Fibroblast of pulmonary artery (primary cell): ENCODE data around the gene FANCE.
"Not testable (repeated sequence)": the region's sequence is repeated elsewhere in the genome, so short reads cannot be mapped to it uniquely, and the experiment has no call there.

Experiments used
- DNase-seq: peaks from one replicate; pipeline ENCODE4 v3.0.0-alpha.2; 2010; ENCODE audit warnings: low read depth
- H3K4me3 ChIP-seq: replicated peaks from 2 replicates; pipeline ENCODE4 v1.5.1; 2011; ENCODE audit warnings: low read depth, mild to moderate bottlenecking, control low read depth, low read length, moderate library complexity
- TF ChIP-seq, protein P1 (sequence below): IDR thresholded peaks from 2 replicates; pipeline ENCODE4 v1.5.1; 2011; ENCODE audit warnings: mild to moderate bottlenecking, control low read depth, low read length, inconsistent platforms; ENCODE audit errors: missing control alignments

Gene FANCE

DNA sequence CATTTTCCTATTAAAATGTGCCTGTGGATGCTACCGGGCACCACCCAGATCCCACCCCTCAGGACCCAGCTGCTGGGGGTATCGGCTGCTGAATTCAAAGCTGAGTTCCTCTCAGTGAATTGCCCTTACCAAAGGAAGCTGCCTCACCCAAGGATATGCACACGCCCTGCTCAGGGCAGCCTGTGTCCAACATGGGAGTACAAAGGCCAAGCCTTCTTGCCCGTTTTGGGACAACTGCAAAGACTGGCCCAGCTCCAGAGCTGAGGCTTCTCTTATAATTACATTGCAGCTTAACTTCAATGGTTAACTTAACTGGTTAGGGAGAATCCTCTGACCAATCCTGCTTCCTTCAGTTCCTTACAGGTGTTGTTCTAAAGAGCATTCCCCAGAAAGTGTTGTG is 19.8 kb upstream of the FANCE start:
- TF ChIP-seq, protein P1, sequence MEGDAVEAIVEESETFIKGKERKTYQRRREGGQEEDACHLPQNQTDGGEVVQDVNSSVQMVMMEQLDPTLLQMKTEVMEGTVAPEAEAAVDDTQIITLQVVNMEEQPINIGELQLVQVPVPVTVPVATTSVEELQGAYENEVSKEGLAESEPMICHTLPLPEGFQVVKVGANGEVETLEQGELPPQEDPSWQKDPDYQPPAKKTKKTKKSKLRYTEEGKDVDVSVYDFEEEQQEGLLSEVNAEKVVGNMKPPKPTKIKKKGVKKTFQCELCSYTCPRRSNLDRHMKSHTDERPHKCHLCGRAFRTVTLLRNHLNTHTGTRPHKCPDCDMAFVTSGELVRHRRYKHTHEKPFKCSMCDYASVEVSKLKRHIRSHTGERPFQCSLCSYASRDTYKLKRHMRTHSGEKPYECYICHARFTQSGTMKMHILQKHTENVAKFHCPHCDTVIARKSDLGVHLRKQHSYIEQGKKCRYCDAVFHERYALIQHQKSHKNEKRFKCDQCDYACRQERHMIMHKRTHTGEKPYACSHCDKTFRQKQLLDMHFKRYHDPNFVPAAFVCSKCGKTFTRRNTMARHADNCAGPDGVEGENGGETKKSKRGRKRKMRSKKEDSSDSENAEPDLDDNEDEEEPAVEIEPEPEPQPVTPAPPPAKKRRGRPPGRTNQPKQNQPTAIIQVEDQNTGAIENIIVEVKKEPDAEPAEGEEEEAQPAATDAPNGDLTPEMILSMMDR = no peak
- DNase-seq = no peak
- no peak overlapping the region for H3K4me3 ChIP-seq

DNA sequence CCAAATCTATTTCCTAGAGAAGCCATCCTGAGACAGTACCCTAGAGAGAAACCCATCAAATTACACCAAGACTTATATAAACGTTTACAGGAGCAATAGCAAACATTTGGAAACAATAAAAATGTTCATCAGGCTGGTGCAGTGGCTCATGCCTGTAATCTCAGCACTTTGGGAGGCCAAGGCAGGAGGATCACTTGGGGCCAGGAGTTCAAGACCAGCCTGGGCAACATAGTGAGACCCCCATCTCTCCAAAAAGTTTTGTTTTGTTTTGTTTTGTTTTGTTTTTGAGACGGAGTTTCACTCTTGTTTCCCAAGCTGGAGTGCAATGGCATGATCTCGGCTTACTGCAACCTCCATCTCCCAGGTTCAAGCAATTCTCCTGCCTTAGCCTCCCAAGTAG is 19.4 kb upstream of the FANCE start:
- H3K4me3 ChIP-seq, DNase-seq: not testable (repeated sequence)

DNA sequence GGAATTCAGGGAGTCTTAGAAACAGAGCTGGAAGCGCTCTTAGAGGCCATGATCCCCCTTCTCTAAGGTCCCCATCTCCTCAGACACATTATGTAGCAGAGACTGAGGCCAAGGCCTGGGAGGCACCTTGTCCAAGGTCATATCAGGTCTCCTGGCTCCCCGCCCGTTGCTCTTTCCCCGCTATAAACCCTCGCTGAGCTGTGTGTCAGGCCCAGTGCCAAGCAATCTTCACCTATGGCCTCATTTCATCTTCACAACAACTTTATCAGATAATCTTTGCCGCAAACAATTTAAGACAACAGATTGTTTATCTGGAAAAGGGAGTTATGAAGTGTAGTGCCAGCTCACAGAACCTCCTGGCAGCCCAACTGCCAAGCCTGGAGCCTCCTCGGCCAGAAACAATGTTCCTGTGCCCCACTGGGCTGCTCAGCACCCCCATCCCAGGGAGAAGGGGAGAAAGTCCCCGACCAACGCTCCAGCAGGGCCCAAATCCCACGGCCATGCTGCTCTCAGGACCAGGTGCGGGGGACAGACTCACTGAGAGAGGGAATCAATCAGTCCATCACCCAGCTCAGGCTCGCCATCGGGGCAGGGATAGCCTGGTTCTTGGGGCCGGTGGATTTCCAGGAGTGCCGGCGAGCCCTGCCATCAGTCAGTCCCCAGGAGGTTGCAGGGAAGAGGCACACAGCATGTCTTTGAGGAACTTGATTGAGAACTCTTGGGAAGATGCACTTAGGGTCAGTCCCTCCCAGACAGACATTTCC is 16.9 kb upstream of the FANCE start:
- H3K4me3 ChIP-seq = no peak overlapping the region
- no peak for DNase-seq
- TF ChIP-seq, protein P1 = no peak

DNA sequence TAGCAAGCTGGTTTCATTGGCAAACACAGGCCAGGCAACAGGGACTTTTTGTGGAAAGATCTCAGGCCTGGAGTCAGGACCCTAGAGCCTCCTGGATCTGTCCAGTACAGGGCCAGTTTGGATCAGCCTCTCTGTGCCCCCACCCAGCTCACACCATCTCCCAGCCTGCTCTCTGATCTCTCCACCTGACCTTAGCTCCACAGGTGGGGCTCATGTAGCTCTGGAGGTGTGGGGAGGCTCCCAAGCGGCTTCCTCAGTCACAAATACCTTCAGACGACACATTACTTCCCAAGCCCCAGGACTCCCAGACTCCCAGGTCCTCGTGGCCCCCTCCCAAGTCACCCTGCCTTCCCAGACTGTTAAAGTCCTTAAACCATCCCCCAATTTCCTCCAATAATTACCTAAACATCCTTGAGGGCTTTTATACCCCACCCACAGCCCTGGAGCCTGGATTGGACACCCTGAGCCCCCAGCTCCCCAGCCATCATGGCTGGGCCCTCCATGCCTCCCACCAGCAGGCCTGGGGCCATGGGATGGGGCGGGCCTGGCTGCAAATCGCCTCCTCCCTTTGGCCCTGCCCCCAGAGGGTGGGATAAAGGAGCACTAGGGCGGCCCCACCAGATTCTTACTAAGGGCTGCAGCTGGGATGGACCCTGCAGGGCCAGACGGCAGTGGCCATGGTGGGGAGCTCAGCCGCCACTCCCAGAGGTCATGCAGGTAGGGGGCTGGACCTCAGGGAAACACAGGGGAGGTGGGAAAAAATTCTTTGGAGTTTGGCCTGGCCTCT is 15.9 kb upstream of the FANCE start:
- no peak for DNase-seq
- TF ChIP-seq, protein P1 = no peak
- H3K4me3 ChIP-seq = no peak overlapping the region

DNA sequence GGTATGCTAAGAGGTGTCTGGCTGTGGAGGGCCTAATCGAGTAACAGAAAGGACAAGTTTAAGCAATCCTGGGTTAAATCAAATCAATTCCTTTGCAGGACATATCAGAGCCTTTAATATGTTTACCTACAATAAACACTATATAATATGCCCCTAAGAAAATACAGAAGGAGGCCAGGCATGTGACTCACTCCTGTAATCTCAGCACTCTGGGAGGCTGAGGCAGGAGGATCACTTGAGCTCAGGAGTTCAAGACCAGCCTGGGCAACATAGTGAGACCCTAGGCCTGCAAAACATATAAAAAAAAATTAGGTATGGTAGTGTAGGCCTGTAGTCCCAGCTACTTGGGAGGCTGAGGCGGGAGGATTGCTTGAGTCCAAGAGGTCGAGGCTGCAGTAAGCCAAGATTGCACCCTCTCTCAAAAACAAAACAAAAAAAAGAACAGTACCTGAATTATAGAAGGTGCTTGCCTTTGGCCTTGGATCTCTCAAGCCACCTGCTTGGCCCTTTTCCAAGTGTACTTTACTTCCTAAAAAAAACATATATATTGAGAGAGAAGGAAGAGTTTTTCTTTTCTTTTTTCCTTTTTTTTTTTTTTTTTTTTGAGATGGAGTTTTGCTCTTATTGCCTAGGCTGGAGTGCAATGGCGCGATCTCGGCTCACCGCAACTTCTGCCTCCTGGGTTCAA is 13.6 kb upstream of the FANCE start:
- not testable (repeated sequence) for H3K4me3 ChIP-seq, DNase-seq

DNA sequence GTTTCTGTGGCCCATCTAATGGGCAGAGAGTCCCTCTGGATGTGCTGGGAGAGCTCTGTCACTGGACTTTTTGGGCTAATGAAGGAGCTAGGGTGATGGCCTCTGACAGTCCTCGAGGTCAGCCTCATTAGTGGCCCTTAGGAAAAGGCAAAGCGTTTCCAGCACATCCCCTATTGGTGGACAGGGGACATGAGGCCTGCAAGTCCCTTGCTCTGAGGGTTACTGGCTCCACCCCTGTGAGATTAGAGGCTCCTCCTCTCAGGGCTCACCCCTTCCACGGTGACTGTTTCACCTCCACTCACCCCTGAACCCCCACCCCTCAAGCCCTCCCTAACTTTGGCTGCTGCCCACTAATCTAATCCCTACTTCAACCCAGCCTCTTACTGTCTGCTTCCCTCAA is 12.8 kb upstream of the FANCE start:
- TF ChIP-seq, protein P1 = no peak
- H3K4me3 ChIP-seq = no peak overlapping the region
- DNase-seq = no peak

DNA sequence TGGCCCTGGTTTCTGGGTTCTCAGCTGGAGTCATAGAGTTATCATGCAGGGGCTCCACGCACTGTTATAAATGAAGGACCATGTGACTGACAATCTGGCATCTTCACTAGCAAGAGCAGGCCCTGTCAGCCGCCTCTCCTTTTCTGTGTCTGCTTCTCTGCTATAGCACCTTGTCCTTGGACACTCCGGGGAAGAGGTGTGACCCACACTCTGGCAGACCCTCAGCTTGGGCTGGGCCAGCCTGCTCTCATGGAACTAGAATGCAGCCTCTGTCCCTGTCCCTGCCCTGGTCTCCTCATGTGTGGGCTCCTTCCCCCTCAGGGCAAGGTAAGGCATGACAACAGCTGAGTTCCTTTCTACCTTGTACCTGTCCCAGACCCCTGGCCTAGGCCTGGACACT is 10.9 kb upstream of the FANCE start:
- no peak overlapping the region for H3K4me3 ChIP-seq
- TF ChIP-seq, protein P1 = no peak
- DNase-seq = no peak

DNA sequence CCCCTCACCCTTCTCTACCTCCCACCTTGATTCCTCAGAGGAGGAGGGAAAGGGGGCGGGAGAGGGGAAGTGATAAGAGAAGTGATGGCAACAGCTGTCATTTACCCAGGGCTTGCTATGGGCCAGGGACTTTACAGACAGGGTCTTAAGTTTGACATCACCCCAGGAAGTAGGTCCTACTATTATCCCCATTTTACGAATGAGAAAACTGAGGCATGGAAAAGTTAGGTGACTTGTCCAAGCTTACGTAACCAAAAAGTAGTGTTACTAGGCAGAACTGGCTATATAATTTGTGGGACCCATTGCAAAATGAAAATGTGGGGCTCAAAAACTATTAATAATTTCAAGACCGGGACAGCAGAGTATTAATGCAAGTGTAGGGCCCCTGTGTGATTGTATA is 10.5 kb upstream of the FANCE start:
- no peak for DNase-seq
- no peak overlapping the region for H3K4me3 ChIP-seq
- TF ChIP-seq, protein P1 = no peak
